CD4-positive, alpha-beta T cell treated with Interleukin-17A for 4 hours (primary cell): ENCODE data around the gene GDI1.

Experiments
- DNase-seq: peaks from one replicate; pipeline ENCODE4 v3.0.0-alpha.2; 2020; ENCODE audit warnings: mixed read lengths

GDI1 gene

DNA sequence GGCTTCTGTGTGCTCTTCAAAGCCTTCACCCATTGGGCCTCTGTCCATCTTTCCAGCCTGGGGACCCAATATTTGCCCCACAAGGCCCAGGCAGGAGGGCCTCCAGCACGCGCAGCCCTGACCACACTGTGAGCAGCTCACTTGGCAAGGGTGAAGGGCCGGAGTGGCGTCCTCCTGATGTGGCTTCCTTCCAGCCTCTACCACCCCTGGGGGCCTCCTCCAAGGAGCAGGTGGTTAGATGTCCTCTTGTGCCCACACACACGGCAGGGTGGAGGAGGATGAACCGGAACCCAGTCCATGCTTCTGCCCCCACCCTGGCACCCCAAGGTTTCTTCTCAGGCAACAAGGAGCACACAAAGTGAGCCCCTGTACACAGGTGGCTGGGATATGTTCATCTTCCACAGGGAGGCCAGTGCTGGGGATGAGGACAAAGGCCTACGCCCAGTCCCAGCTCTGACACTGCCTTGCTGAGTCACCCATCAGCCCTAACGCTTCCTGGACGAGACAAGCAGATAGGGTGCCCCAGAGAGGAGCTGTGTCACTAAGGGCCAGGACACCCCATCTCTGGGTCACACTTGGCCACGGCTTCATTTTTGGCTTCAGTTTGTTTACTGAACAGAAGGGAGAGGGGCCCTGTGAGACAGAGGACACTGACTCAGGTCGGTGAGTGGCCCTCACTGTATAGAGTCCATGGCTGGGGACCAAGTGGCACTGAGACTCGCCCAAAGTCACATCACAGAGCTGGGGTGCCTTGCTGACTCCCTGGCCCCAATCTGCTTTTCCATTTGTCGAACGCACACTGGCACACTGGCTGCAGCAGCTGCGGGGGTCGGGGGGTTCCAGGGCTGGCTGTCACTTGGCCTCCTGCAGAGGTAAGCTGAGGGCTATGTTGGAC, 47.5 kb downstream of the GDI1 start:
- DNase-seq: no peak

- no peak for DNase-seq
Observed at GRCh38 chrX:154485150-154486051, 48.4 kb downstream of the GDI1 start.

DNA sequence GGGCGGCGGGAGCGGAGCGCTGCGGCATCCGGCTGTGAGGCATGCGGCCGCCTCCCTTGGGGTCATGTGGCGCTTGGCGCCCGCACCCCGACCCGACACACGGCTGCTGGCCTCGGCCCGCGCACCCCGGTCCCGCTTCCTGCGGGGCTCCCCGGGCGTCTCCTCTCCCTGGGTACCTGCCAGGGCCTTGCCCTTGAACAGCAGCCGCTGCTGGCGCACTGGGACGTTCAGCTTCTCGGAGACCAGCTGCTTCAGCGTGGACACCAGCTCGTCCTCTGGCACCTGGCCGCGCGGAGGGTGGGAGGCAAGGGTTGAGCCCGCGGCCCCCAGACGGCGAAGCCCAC, 49.1 kb downstream of the GDI1 start:
- DNase-seq: peak; percentile 54

GRCh38 chrX:154486396-154487207, 49.6 kb downstream of the GDI1 start, which contains the start of gene UBL4A:
Gene UBL4A, minus strand, starts transcription at chrX:154486615. Its CDS starts 31 bp downstream, at chrX:154486584.
- DNase-seq: peak; percentile 75

DNA sequence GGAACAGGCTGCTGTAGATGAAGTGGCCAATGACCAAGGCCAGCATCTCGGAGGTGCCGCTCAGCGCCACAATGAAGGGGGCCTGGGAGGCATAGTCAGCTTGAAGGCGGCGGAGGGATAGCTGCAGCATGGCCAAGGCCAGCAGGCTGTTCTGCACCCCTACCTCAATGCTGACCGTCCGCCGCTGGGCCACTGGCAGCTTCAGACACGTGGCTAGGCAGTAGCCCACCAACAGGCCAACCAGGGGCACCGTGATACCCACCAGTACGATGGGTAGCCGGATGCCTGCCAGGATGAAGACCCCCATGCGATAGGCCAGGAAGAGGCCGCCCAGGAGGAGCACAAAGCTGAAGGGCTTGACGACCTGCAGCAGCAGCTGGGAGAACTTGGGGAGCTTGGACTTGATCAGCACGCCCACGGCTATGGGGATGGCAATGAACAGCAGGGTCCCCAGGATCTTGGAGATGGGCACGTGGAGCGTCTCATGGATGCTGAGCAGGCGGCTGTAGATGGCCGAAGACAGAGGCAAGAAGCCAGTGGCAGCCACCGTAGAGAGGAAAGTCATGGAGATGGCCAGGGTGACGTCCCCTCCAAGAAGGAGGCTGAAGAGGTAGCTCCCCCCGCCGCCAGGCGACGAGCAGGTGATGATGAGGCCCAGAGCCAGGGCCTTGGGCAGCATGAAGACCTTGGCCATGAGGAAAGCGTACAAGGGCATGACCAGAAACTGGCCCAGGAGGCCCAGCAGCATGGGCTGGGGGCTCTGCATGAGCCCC, 50.8 kb downstream of the GDI1 start:
- no peak for DNase-seq

GRCh38 chrX:154488336-154489075, 51.6 kb downstream of the GDI1 start:
- DNase-seq: no peak

- no peak for DNase-seq
Observed at GRCh38 chrX:154489182-154489581, 52.2 kb downstream of the GDI1 start.

DNA sequence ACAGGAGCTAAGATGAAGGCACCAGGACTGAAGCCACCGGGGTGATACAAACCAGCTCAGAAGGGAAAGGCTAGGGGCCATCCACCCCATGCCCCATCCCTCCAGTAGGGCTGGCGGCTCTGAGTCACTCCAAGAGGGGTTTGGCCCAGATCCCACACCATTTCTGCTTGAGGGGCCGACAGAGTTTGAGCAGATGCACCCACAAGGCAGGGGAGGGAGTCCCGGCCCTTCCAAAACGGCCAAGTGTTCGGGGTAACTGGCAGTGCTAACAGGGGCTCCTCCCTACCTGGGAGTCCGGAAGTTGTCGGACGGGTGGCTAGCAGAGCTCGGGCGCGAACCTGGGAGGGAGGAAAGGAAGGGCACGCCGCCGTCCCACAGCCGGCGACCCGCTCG, 53.1 kb downstream of the GDI1 start:
- peak; percentile 43 for DNase-seq

- peak; percentile 91 for DNase-seq
Observed at GRCh38 chrX:154490414-154491083, 53.6 kb downstream of the GDI1 start, which contains the start of gene SLC10A3. Gene SLC10A3, minus strand, starts transcription at chrX:154490629. Its CDS starts 1,689 bp downstream, at chrX:154488940.
